Fibroblast of peridontal ligament (primary cell): ENCODE results near the gene PSTPIP2.
"Not testable (repeated sequence)": the region's sequence is repeated elsewhere in the genome, so short reads cannot be mapped to it uniquely, and the experiment has no call there.

ENCODE experiments used
- DNase-seq: peaks from one replicate; pipeline ENCODE4 v3.0.0-alpha.2; 2010; ENCODE audit errors: extremely low read depth

PSTPIP2 gene

GRCh38 chr18:46037512-46038305 lies 34.4 kb downstream of the PSTPIP2 start:
- no peak for DNase-seq

DNA sequence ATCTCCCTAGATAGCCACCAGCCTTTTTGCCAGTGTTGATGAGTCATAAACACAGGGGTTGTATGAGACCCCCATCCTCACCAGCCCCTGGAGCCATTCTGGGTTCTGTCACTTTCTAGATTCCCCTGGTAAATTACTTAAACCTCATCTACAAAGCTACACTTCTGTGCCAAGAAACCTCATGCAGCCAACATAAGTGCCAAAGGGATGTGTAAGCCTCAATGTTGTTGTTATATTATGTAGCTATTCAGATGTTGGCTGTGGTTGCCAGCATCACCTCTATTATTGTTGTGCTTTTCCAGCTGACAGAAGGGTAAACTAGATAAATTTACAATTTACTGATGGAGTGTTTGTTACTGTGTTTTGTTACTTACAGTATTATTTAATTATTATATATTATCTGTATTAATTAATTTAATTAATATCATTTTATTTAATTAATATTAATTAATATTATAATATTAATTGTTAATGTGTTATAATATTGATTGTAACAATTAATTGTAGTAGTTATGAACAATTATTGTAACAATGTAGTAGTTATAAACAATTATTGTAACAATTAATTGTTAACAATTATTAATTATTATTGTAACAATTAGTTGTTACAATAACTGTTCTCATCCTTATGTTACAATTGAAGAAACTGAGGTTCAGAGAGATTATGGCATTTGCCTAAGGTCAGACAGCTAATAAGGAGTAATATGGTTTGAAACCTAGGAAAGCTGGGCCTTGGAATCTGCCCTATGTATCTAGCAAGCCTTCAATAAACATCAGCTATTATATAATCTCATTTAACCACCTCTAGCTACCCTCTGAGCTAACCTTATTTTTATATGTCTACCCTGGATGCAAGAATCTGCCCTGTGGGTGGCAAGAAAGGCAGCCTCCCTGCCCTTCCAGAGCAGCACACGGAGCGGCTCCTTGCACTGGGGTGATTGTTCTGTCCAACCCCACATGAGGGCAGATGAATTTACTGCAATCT lies 36.1 kb downstream of the PSTPIP2 start:
- DNase-seq, result peak; percentile 77

DNA sequence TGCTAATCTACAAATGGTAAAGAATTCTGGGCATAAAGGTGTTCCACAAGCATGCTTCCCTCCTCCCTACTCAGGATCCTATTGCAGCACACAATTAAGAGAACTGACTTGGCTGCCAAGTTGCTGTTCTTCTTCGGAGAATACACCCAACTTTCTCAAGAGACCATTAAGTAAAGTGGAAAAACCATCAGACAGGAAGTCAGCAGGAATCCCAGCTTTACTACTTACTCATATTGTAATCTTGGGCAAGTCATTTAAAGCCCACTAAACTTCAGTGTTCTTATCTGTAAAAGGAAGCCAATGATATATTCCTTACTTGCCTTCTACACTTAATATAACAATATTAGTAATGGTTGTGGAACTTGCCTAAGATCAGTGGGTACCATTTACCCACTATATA lies 37.8 kb downstream of the PSTPIP2 start:
- no peak for DNase-seq

GRCh38 chr18:46031741-46032140 lies 40.3 kb downstream of the PSTPIP2 start:
- DNase-seq, result no peak

GRCh38 chr18:46028536-46028891 lies 43.5 kb downstream of the PSTPIP2 start:
- DNase-seq, result no peak

DNA sequence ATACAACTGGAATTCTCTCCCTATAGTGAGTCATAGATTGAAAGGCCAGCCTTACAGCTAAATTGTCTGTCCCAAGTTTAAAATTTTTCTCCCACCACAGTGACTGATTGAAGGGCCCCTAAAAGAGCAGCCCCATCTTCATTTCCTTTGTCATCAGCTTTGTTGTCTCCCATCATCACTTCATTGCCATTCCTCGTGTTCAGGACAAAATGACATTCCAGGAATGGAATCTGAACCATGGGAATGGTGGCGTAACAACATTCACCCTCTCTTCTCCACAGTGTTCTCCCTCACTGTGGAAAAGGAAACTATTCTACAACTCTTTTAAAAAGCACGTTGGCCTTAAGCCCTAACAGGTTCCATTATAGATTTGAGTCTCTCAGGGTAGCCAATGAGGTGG lies 52.1 kb downstream of the PSTPIP2 start:
- DNase-seq, result no peak

- no peak for DNase-seq
Observed at GRCh38 chr18:46013484-46014189, 58.4 kb downstream of the PSTPIP2 start.

- DNase-seq, result no peak
Observed at GRCh38 chr18:46010676-46011075, 61.4 kb downstream of the PSTPIP2 start.

DNA sequence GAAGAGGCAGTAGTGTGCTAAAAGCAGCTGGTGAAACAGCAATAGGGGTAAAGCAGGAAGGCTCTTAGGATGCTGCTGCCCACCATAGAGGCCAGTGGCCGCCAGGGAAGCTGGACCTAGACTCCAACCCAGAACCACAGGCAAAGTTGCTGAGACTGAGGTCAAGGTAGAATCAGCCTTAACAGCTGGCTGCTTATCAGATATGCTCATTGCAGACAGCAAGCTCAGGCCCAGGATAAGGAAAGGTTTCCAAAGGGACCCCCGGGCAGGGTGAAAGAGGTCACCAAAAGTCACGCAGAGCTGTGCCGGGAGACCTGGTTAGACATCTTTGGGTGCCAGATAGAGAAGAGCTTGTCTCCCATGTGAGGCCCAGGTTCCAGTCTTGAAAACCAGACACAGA lies 62.0 kb downstream of the PSTPIP2 start:
- DNase-seq, result no peak

DNA sequence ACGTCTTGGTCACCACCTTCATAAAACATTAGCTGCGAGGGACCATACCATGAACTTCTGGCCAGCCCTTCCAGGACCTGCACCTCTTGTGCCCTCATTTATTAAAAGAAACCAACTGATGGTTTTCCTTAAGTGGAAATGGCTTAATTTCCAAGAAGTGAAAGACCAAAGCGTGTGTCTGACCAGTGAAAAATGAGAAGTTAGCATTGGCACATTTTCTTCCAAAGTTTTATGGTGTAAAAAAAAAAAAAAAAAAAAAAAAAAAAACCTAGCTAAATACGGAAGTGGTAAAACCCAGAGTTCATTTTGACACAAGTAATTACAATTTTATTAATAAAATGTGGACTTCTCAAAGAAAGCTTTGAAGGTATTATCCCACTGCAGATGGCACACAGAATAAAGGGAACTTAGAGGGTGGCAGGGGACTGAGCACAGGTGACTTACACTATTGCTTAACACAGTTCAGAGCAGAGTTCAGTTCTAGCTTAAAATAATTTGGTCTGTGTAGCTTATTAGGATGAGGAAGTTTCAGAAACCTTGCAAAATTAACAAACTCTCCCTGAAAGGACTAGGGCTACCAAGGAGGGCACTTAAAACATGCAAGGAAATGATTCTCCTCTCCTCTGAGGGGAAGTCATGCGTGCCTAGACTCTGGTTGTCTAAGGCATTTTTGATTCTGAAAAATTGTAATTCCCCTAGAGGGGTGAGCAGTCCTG lies 62.8 kb downstream of the PSTPIP2 start:
- DNase-seq, result no peak

- DNase-seq, result no peak
Observed at GRCh38 chr18:46008531-46008930, 63.5 kb downstream of the PSTPIP2 start.

DNA sequence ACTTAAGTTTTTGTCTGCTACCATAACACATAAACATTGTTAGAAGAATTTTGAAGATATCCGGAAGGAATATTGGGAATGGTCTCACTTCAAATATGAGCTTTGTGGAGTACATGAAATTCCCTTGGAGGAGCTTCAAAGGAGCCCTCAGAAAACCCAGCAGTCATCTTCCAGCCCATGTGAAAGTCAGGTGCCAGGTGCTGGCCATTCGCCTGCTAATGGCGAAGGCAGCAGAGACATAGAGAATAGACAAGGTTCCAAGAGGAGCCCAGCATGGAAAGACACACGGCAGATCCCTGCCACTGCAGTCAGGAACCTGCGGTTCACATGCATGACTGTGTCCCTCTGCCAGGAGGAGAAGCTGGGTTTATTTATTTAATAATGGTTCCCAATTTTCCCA lies 64.9 kb downstream of the PSTPIP2 start:
- DNase-seq, result no peak

DNA sequence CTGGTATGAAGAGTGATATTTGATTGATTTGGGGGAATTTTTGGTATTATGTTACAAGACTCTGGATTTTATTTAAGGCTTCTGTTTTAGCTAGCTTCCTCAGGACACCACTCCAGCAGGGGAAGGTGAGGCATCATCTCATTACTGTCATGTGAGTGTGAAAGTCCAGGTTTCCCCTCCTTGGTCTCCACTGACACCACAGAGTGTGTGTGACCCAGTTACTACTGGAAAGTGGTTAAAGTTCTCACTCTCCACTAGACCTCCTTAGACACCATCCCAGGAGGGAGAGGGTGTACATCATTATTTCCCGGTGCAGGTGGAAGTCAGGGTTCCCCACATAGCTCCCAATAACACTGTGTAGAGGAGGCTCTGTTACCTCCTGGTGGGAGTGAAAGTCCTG lies 69.1 kb downstream of the PSTPIP2 start:
- no peak for DNase-seq

DNA sequence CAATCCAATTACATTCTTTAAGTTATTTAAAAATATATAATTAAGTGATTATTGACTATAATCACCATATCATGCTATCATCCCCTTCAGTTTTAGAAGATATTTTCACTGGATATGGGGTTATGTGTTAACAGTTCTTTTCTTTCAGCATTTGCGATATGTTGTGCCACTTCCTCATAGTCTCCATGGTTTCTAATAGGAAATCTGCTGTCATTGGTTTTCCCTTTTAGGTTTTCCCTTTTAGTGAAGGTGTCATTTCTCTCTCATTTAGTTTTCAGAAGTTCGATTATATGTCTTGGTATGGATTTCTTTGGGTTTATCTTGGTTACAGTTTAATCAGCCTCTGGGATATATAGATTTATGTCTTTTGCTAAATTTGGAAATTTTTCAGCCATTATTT lies 70.2 kb downstream of the PSTPIP2 start:
- DNase-seq, result no peak

- no peak for DNase-seq
Observed at GRCh38 chr18:46001074-46001473, 71.0 kb downstream of the PSTPIP2 start.

GRCh38 chr18:45999536-45999935 lies 72.5 kb downstream of the PSTPIP2 start:
- DNase-seq, result no peak

- no peak for DNase-seq
Observed at GRCh38 chr18:45998244-45998643, 73.8 kb downstream of the PSTPIP2 start.

- DNase-seq, result no peak
Observed at GRCh38 chr18:45997700-45998151, 74.3 kb downstream of the PSTPIP2 start.

GRCh38 chr18:45995461-45995860 lies 76.6 kb downstream of the PSTPIP2 start:
- no peak for DNase-seq

GRCh38 chr18:45993438-45993837 lies 78.6 kb downstream of the PSTPIP2 start:
- DNase-seq, result peak; percentile 71

DNA sequence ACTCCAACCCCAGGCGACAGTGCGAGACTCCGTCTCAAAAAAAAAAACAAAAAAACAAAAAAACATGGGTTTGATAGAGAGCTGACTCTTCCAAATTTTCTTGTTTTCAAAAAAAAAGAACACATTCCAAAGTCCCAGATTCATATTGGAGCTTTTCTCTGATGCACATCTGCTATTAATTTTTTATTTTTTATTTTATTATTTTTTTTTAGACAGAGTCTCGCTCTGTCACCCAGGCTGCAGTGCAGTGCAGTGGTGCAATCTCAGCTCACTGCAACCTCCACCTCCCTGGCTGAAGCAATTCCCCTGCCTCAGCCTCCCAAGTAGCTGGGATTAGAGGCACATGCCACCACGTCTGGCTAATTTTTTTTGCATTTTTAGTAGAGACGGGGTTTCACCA lies 79.5 kb downstream of the PSTPIP2 start:
- not testable (repeated sequence) for DNase-seq
